HUES48 (cell line): ENCODE results near the gene SLC39A8.

Experiments used
- H3K27ac ChIP-seq: one replicate; pipeline ENCODE4 v1.7.0; 2013; ENCODE audit warnings: low read depth, low read length, inconsistent platforms
- H3K27me3 ChIP-seq: 2 replicates; pipeline ENCODE4 v1.6.1; 2013; ENCODE audit warnings: mild to moderate bottlenecking, low read length; ENCODE audit not compliant: control insufficient read depth, insufficient read depth
- H3K36me3 ChIP-seq: 2 replicates; pipeline ENCODE4 v1.6.1; 2013; ENCODE audit warnings: low read length; ENCODE audit not compliant: control insufficient read depth, insufficient read depth
- H3K4me1 ChIP-seq: 2 replicates; pipeline ENCODE4 v1.6.1; 2013; ENCODE audit warnings: mild to moderate bottlenecking, low read length; ENCODE audit not compliant: control insufficient read depth, insufficient read depth
- H3K4me3 ChIP-seq: 2 replicates; pipeline ENCODE4 v1.5.1; 2013; ENCODE audit warnings: mild to moderate bottlenecking, low read depth, low read length
- H3K9ac ChIP-seq: 2 replicates; pipeline ENCODE4 v1.6.1; 2013; ENCODE audit warnings: mild to moderate bottlenecking, low read depth, low read length, moderate library complexity
- H3K9me3 ChIP-seq: 2 replicates; pipeline ENCODE4 v1.6.1; 2013; ENCODE audit warnings: low read length; ENCODE audit not compliant: control insufficient read depth, insufficient read depth

Gene SLC39A8

DNA sequence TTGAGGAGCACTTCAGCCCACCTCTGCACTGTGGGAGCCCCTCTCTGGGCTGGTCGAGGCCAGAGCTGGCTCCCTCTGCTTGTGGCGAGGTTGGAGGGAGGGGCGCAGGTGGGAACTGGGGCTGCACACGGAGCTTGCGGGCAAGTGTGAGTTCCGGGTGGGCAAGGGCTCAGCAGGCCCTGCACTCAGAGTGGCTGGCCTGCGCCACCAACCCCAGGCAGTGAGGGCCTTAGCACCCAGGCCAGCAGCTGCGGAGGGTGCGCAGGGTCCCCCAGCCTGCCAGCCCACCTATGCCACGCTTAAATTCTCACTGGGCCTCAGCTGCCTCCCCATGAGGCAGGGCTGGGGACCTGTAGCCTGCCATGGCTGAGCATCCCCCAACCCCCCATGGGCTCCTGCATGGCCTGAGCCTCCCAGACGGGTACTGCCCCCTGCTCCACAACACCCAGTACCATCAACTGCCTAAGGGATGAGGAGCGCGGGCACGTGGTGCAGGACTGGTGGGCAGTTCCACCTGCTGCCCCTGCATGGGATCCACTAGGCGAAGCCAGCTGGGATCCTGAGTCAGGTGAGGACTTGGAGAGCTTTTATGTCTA lies 110.9 kb downstream of the SLC39A8 start:
- H3K4me1 ChIP-seq = no peaks in the 10 kb centered on the region
- no peaks in the 10 kb centered on the region for H3K27me3 ChIP-seq
- no peaks in the 10 kb centered on the region for H3K36me3 ChIP-seq
- H3K27ac ChIP-seq = no peak overlapping the region
- no peak overlapping the region for H3K4me3 ChIP-seq
- H3K9me3 ChIP-seq = peaks cover 13% of the 10 kb centered on the region; the same call in 1 of the 2 replicates
- H3K9ac ChIP-seq = no peak overlapping the region

DNA sequence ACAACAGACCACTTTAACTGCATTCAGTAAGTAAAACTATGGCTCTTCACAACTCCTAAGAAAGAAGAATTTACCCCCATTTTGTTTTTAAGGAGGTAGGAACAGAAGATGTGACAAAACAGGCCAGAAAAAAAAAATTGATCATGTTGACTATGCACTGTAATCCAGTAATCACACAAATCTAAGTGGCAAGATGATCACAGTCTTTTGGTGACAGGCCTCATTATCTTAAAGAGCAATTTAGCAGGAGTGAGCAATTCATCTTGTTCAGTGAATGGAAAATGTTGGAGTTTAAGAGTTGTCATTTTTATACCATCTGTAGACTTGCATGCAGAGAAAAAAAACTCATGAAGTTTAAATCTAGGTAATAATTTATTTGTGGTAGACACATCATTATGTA lies 115.1 kb downstream of the SLC39A8 start:
- H3K27me3 ChIP-seq = no peaks in the 10 kb centered on the region
- H3K9me3 ChIP-seq = peaks cover 16% of the 10 kb centered on the region
- H3K36me3 ChIP-seq = no peaks in the 10 kb centered on the region
- no peak overlapping the region for H3K9ac ChIP-seq
- H3K4me1 ChIP-seq = no peaks in the 10 kb centered on the region
- H3K4me3 ChIP-seq = no peak overlapping the region
- no peak overlapping the region for H3K27ac ChIP-seq

DNA sequence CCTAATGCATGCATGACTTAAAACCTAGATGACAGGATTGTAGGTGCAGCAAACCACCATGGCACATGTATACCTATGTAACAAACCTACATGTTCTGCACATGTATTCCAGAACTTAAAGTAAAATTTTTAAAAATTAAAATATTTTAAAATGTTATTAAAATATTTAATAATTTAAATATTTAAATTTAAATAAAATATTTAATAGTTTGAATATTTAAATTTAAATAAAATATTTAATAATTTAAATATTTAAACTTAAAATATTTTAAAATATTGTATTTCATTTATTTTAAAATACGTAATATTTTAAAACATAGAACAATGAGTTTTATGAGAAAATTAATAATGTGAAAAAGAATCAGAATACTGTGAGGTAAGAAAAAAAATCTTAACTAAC lies 117.9 kb downstream of the SLC39A8 start:
- no peaks in the 10 kb centered on the region for H3K36me3 ChIP-seq
- H3K27ac ChIP-seq = no peak overlapping the region
- H3K27me3 ChIP-seq = no peaks in the 10 kb centered on the region
- H3K9me3 ChIP-seq = peaks cover 4% of the 10 kb centered on the region
- no peak overlapping the region for H3K9ac ChIP-seq
- no peak overlapping the region for H3K4me3 ChIP-seq
- no peaks in the 10 kb centered on the region; the same call in 1 of the 2 replicates for H3K4me1 ChIP-seq

DNA sequence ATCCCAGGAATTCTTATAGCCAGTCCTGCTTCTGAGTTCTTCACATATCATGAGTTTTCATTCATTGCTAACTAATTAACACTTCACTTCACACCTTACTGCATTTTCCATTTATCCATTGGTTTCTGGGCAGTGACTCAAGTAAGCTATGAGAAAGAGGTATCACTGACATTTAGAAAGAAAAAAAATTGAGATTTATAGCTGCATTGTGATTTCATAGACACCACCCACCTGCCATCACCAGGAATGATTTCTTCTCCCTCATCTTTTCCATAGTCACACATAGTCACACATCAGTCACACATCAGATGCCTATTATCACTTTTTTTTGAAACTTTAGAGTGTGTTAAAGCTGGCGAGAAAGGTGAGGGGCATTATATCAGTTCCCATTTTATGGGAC lies 121.8 kb downstream of the SLC39A8 start:
- Histone ChIP-seq H3K27me3 (no peaks in the 10 kb centered on the region), H3K36me3 (no peaks in the 10 kb centered on the region), H3K9ac (no peak overlapping the region), H3K27ac (no peak overlapping the region), H3K4me3 (no peak overlapping the region), H3K9me3 (no peaks in the 10 kb centered on the region), H3K4me1 (peaks cover 10% of the 10 kb centered on the region)

DNA sequence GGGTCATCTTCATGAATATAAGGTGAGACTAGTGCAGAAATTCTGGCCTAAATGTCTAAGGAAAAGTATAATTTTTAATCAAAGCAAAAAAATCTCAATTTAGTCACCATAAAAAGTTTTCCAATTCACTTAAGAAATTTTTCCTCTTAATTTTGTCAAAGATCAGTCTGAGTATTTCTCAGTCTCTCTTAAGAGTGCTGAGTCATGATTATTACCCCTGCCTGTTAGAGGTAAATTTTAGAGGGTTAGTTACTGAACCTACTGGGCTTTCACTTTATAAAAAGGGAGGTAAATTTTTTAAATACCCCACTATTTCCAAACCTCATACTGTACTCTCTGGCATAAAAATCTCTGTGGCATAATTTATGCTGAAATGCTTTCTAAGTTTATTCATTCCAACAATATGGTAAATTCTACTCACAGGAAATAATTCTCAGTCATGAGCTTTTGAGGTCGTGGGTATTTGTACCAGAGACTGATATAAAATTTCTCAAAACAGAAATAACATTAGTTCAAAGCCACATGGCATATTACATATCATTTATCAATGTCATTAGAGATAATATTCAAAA lies 122.4 kb downstream of the SLC39A8 start:
- Histone ChIP-seq H3K27me3 (no peaks in the 10 kb centered on the region), H3K4me1 (peaks cover 12% of the 10 kb centered on the region), H3K36me3 (no peaks in the 10 kb centered on the region), H3K9ac (no peak overlapping the region), H3K4me3 (no peak overlapping the region), H3K27ac (no peak overlapping the region), H3K9me3 (no peaks in the 10 kb centered on the region)

DNA sequence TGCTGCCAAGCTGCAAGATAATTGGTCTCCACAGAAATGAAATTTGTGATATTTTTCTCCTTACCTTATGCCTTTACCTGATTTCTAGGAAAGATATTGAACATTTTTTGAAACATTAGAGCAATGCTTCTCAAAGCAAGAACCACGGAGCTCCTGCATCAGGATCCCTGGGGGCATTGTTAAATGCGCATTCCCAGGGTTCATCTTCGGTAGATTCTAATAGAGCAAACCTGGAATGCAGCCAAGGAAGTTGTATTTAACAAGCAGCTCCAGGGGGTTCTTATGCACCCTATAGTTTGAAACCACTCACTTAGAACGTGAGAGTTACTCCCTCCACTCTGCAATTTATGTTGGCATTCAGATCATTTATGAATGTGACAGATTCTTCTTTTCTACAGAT lies 126.2 kb downstream of the SLC39A8 start:
- no peak overlapping the region for H3K27ac ChIP-seq

DNA sequence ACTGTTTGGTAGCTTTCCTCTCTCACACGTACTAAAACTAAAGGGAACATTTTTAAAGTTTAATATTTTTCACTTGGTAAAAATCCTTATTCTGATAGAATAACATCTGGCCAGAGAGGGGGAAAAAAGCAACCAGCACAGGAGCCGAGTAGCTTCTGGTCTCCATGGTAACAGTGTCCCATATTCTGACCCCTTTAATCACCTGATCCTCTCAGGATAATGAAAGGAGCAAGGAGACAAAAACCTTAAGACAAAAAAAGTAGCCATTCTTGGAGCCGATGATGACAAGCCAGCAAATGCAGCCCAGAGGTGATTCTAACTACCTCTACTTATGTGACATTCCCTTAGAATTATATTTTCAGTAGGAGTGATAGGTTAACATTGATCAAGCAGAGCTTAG lies 126.6 kb downstream of the SLC39A8 start:
- Histone ChIP-seq H3K9me3 (no peaks in the 10 kb centered on the region), H3K4me3 (peak overlapping the region; percentile 23; the same call in 1 of the 2 replicates), H3K27me3 (no peaks in the 10 kb centered on the region)

More for the DNA sequence above, 126.2 kb downstream of the SLC39A8 start:
- Histone ChIP-seq H3K36me3 (no peaks in the 10 kb centered on the region), H3K27me3 (no peaks in the 10 kb centered on the region), H3K4me3 (peak overlapping the region; percentile 23; the same call in 1 of the 2 replicates), H3K9ac (no peak overlapping the region), H3K9me3 (no peaks in the 10 kb centered on the region), H3K4me1 (peaks cover 12% of the 10 kb centered on the region)

DNA sequence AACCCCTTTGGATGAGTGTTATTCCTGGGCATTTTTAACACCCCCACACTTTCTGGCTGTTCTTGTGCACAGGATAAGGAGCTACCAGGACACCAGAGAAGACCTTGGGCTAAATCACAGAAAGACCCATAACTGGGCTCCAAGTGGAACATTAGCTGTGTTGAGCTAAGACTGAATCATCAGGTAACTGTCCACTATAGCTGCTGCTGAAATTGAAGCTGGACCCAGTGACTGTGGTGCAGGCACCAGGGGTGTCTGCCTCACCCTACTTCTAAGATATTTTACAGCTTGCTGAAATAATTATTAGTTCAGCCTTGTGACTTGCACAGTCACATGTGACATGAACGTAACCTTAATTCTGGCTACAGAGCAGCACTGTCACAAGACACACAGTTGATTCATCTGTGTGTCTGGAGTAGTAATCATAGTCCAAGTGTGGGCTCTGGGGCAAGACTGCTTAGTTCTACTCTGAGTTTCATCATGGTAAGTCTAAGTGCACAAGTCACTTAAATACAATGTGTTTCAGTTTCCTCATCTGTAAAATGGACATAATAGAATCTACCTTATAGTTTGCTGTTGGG lies 127.4 kb downstream of the SLC39A8 start:
- Histone ChIP-seq H3K27ac (no peak overlapping the region), H3K4me1 (peaks cover 12% of the 10 kb centered on the region), H3K27me3 (no peaks in the 10 kb centered on the region), H3K4me3 (no peak overlapping the region), H3K9me3 (no peaks in the 10 kb centered on the region), H3K9ac (no peak overlapping the region), H3K36me3 (no peaks in the 10 kb centered on the region)

More for the DNA sequence above, 126.6 kb downstream of the SLC39A8 start:
- no peaks in the 10 kb centered on the region for H3K36me3 ChIP-seq
- no peak overlapping the region for H3K9ac ChIP-seq
- no peak overlapping the region for H3K27ac ChIP-seq
- H3K4me1 ChIP-seq = peaks cover 12% of the 10 kb centered on the region

DNA sequence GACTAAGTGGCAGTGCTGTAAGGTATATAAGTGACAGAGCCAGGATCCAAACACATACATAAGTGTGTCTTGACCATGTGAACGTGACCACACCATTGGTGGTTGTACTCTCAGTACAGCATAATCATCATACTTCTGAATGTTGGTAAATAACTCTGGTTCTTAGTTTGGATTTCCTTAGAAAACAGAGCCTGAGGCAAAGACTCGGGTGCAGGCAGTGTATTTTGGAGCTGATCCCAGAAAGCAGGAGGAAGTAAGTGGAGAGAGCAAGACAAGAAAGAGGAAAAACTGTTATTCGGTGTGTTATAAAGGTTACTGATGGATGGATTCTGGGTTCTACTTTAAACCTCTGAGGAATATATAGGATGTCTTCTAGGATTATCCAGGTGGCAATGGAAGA lies 127.9 kb downstream of the SLC39A8 start:
- Histone ChIP-seq H3K9ac (no peak overlapping the region), H3K9me3 (no peaks in the 10 kb centered on the region), H3K4me1 (peaks cover 12% of the 10 kb centered on the region), H3K36me3 (no peaks in the 10 kb centered on the region), H3K27ac (no peak overlapping the region), H3K27me3 (no peaks in the 10 kb centered on the region), H3K4me3 (no peak overlapping the region)

DNA sequence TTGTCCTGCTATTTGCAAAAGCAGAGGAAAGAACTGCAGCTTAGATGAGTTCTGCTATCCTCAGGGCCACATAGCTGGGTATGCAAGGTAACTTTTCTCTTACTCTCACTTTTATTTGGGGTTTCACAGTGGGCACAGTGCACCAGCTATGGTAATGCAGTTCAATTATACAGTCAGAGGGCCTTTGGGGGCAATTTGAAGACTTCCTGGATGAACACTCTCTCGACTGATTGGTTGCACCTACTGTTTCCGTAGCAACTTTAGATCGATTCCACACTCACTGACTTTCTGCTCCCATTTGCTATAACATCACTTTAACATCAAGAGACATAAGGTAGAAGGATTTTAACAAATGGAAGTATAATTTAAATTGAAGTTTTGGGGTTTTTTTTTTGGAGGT lies 128.6 kb downstream of the SLC39A8 start:
- H3K9me3 ChIP-seq = no peaks in the 10 kb centered on the region
- H3K4me3 ChIP-seq = no peak overlapping the region
- no peaks in the 10 kb centered on the region for H3K36me3 ChIP-seq
- no peak overlapping the region for H3K9ac ChIP-seq
- H3K27ac ChIP-seq = no peak overlapping the region
- H3K27me3 ChIP-seq = no peaks in the 10 kb centered on the region
- H3K4me1 ChIP-seq = peaks cover 12% of the 10 kb centered on the region

DNA sequence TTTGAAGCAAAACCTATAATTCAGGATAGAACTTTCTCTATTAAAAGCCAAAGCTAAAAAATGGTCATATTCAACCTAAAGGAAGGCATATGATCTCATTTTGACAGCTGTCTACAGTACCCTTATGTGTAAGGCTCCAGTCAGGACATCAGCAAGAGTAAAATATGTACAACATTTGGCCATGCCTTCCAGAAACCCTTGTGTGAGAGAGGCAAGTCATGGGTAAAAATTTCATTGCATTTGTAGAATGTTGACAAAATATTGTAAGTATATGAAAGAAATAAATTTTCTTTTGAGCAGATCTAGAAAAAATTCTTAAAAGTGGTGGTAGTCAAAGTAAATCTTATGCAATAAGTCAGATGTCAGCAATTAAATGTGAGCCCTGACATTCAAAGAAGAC lies 132.3 kb downstream of the SLC39A8 start:
- H3K9me3 ChIP-seq = no peaks in the 10 kb centered on the region
- H3K27me3 ChIP-seq = no peaks in the 10 kb centered on the region
- no peak overlapping the region for H3K9ac ChIP-seq
- H3K36me3 ChIP-seq = no peaks in the 10 kb centered on the region
- H3K4me3 ChIP-seq = no peak overlapping the region
- H3K4me1 ChIP-seq = no peaks in the 10 kb centered on the region
- H3K27ac ChIP-seq = no peak overlapping the region
